GM10248 (cell line): ENCODE data around the gene CALHM3.

Experiments
- CTCF ChIA-PET: fragments of 300-600 bp; sonication (Branson Sonifier 250); formaldehyde crosslinking; extraction: SDS; loops from one replicate; lab custom pipeline; 2021; ENCODE audit warnings: antibody characterized with exemption; lab: Yijun Ruan, JAX
- POLR2A ChIA-PET: fragments of 350-650 bp; sonication (Branson Sonifier 250); formaldehyde crosslinking; extraction: SDS; loops from one replicate; lab custom pipeline; 2020; ENCODE audit warnings: antibody characterized with exemption; lab: Yijun Ruan, JAX
- DNase-seq: peaks from one replicate; pipeline ENCODE4 v3.0.0; 2012; ENCODE audit errors: extremely low spot score
- TF ChIP-seq, protein P1 (sequence below): IDR thresholded peaks from 2 replicates; pipeline ENCODE4 v1.5.1; 2012; ENCODE audit warnings: mild to moderate bottlenecking, low read depth; ENCODE audit errors: extremely low read depth, missing control alignments, control extremely low read depth

CALHM3 gene

DNA sequence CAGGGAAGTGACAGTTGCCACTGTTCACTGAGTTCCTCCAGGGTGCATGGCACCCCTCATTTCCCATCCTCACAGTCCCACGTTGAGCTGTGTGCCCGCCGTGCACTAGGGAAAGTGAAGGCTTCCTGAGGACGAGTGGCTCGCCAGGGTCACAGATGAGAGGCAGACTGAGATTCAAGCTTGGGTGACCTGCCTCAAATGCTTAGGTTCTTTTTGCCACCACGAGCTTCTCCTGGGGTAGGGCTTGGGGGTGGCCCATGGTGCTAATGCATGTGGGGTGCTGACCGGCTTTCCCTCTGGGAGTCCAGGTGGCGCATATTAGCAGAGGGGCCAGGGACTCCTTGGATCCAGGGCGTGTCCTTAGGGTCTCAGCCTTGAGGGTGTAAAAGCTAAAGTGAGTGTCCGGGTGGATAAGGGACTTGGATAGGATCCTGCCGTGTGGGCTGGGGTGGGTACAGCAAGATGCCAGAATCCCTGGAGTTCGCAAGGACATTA lies 28.8 kb downstream of the CALHM3 start:
- ChIA-PET POLR2A (no interaction called here), CTCF (interaction anchor here (0.8 to 6.3 kb wide), 6 partner anchors 12 to 36 kb away, joined by 3 to 42 read pairs (median 4); no protein-coding TSS in a partner anchor)
- TF ChIP-seq, protein P1, sequence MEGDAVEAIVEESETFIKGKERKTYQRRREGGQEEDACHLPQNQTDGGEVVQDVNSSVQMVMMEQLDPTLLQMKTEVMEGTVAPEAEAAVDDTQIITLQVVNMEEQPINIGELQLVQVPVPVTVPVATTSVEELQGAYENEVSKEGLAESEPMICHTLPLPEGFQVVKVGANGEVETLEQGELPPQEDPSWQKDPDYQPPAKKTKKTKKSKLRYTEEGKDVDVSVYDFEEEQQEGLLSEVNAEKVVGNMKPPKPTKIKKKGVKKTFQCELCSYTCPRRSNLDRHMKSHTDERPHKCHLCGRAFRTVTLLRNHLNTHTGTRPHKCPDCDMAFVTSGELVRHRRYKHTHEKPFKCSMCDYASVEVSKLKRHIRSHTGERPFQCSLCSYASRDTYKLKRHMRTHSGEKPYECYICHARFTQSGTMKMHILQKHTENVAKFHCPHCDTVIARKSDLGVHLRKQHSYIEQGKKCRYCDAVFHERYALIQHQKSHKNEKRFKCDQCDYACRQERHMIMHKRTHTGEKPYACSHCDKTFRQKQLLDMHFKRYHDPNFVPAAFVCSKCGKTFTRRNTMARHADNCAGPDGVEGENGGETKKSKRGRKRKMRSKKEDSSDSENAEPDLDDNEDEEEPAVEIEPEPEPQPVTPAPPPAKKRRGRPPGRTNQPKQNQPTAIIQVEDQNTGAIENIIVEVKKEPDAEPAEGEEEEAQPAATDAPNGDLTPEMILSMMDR, result no peak
- DNase-seq, result no peak

- TF ChIP-seq, protein P1, result no peak
- POLR2A ChIA-PET, result no interaction called here
- CTCF ChIA-PET, result interaction anchor here (0.8 to 6.3 kb wide), 6 partner anchors 13 to 36 kb away, joined by 3 to 42 read pairs (median 4); no protein-coding TSS in a partner anchor
- no peak for DNase-seq
Observed at GRCh38 chr10:103449208-103450144, 29.6 kb downstream of the CALHM3 start.

DNA sequence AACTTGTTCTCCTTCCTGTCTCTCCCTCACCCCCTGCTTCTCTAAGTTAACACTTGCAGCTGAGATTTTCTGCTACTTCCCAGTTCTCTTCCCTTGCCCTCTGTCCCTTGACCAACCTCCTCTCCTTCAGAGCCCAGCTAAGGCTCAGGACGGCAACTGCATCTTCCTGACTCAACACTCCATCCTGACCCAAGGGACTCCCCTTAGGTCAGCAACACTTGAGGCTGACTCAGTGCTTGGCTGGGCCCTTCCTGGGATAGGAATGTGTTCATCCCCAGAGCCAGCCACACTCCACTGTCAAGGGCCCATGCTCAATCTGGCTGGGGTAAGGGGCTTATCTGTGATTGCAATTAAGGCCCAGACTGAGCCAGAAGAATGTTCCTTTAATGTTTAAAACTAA lies 30.3 kb downstream of the CALHM3 start:
- ChIA-PET CTCF (interaction anchor here (1.2 to 6.3 kb wide), 3 partner anchors 27 to 37 kb away, joined by 5 to 42 read pairs (median 30); no protein-coding TSS in a partner anchor), POLR2A (no interaction called here)
- no peak for DNase-seq
- TF ChIP-seq, protein P1, result no peak

DNA sequence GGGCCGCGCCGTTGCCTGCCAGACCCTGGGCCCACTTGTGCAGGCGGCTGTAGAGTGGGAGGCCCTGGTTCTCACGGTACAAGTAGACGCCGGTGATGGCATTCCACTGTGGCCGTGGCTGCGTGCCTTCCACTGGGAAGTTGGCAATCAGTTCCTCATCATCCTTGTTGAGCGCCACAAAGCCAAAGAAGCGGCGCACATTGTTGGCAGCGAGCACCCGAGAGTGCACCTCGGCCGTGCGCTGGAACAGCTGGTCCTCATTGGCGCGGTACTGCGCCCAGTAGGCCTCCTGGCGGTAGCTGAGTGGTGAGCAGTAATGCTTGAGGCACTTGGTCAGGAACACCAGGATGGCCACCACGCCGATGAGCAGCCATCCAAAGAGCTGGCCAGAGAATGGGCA lies 31.9 kb downstream of the CALHM3 start:
- ChIA-PET CTCF (no interaction called here), POLR2A (no interaction called here)
- DNase-seq, result no peak
- TF ChIP-seq, protein P1, result no peak

- TF ChIP-seq, protein P1, result no peak
- CTCF ChIA-PET, result interaction anchor here (1.2 kb wide), 1 partner anchor 39 kb away, joined by 3 read pairs; no protein-coding TSS in a partner anchor
- no peak for DNase-seq
- POLR2A ChIA-PET, result no interaction called here
Observed at GRCh38 chr10:103445767-103446567, 33.1 kb downstream of the CALHM3 start.

DNA sequence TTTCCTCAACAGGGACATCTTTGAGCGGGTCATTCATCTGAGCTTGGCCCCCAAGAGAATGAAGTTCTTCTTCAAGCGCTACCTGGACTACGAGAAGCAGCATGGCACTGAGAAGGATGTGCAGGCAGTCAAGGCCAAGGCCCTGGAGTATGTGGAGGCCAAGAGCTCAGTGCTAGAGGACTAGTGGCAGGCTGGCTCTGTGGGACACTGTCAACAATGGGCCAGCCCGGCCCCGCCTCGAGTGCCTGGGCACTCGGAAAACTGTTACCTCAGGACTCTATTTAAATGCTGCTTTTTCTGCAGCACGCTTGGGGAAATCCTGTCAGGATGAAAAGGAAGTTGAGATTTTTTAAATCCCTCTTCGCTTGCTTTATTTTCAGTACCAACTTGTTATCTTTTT lies 33.7 kb downstream of the CALHM3 start:
- CTCF ChIA-PET, result interaction anchor here (1.0 kb wide), 1 partner anchor 38 kb away, joined by 3 read pairs; no protein-coding TSS in a partner anchor
- TF ChIP-seq, protein P1, result no peak
- no peak for DNase-seq
- POLR2A ChIA-PET, result no interaction called here
